ENCODE results near the gene OXSR1. TPM values are rescaled to one million over a fixed set of nuclear protein-coding genes. Genes with fewer than 3 reads are reported as not detected.

The OXSR1 gene
- total and polyA plus RNA-seq, 2 experiments from 2014 or later = 16.0 to 41.1 TPM

GRCh38 chr3:38137615-38138348 is 27.6 kb upstream of the OXSR1 start (continued):
- TF ChIP-seq EZH2phosphoT487 (IDR thresholded peaks at IDR 0.05; ENCODE audit: unreplicated experiment) = no peak

GRCh38 chr3:38138349-38139190 is 26.8 kb upstream of the OXSR1 start, which contains the start of gene MYD88:
Gene MYD88 (plus strand): TSS chr3:38138661. CDS start chr3:38138701, 40 bp downstream.
- Histone ChIP-seq H3K27ac (ENCODE audit: low read depth) (peak within 1 kb of the TSS; percentile 83), H3K27me3 (ENCODE audit: insufficient read depth) (no peaks in the 10 kb centered on the region), H3K4me3 (peak within 1 kb of the TSS; percentile 93), H3K4me2 (peak within 1 kb of the TSS; percentile 85), H3K79me2 (replicated peaks; ENCODE audit: insufficient read depth) (peaks cover 25% of the 10 kb centered on the region), H4K20me1 (replicated peaks; ENCODE audit: insufficient read depth) (peaks cover 16% of the 10 kb centered on the region; the same call in 1 of the 2 replicates), H2AFZ (peak within 1 kb of the TSS; percentile 99), H3K9me2 (ENCODE audit: insufficient read depth) (no peaks in the 10 kb centered on the region), H3F3A (replicated peaks; ENCODE audit: low read depth) (peaks cover 13% of the 10 kb centered on the region), H3K36me3 (ENCODE audit: insufficient read depth) (peaks cover 6% of the 10 kb centered on the region), H3K4me1 (ENCODE audit: insufficient read depth) (peaks cover 26% of the 10 kb centered on the region)
- peaks cover 40% of the 10 kb centered on the region for H3K36me3 Mint-ChIP-seq (ENCODE audit: low read depth)
- no peaks in the 10 kb centered on the region; the same call in 1 of the 3 replicates for H3K9me3 Mint-ChIP-seq
- H3K4me3 Mint-ChIP-seq = peak within 1 kb of the TSS; percentile 92
- DNase-seq (ENCODE audit: low spot score) (peak; percentile 82), ATAC-seq (peak; percentile 29)
- peak within 1 kb of the TSS; percentile 75 for H3K27ac Mint-ChIP-seq
- peaks cover 30% of the 10 kb centered on the region for H3K4me1 Mint-ChIP-seq
- H3K27me3 Mint-ChIP-seq (ENCODE audit: insufficient read depth, low read depth, poor library complexity) = peaks cover 21% of the 10 kb centered on the region
- TF ChIP-seq NANOG (IDR thresholded peaks at IDR 0.05; ENCODE audit: borderline replicate concordance) (no peak), POLR2AphosphoS5 (IDR thresholded peaks at IDR 0.05; ENCODE audit: low read depth) (peak; percentile 79)

- peaks cover 13% of the 10 kb centered on the region for H3F3A ChIP-seq (replicated peaks; ENCODE audit: low read depth)
- H3K27me3 ChIP-seq (ENCODE audit: insufficient read depth) = no peaks in the 10 kb centered on the region
- no peaks in the 10 kb centered on the region for H3K9me2 ChIP-seq (ENCODE audit: insufficient read depth)
- peak overlapping the region; percentile 99 for H2AFZ ChIP-seq
- no peaks in the 10 kb centered on the region; the same call in 1 of the 3 replicates for H3K9me3 Mint-ChIP-seq
- H3K4me1 ChIP-seq (ENCODE audit: insufficient read depth) = peaks cover 26% of the 10 kb centered on the region
- H3K4me3 ChIP-seq = peak overlapping the region; percentile 93
- ATAC-seq = no peak
- H3K27me3 Mint-ChIP-seq (ENCODE audit: insufficient read depth, low read depth, poor library complexity) = peaks cover 21% of the 10 kb centered on the region
- H3K36me3 Mint-ChIP-seq (ENCODE audit: low read depth) = peaks cover 35% of the 10 kb centered on the region
- H3K79me2 ChIP-seq (replicated peaks; ENCODE audit: insufficient read depth) = peaks cover 25% of the 10 kb centered on the region
- H3K36me3 ChIP-seq (ENCODE audit: insufficient read depth) = peaks cover 4% of the 10 kb centered on the region
- H3K4me3 Mint-ChIP-seq = peak overlapping the region; percentile 92
- peaks cover 16% of the 10 kb centered on the region; the same call in 1 of the 2 replicates for H4K20me1 ChIP-seq (replicated peaks; ENCODE audit: insufficient read depth)
- no peak overlapping the region for H3K27ac ChIP-seq (ENCODE audit: low read depth)
- H3K27ac Mint-ChIP-seq = no peak overlapping the region
- H3K4me1 Mint-ChIP-seq = peaks cover 30% of the 10 kb centered on the region
- DNase-seq (ENCODE audit: low spot score) = no peak
- peak overlapping the region; percentile 85 for H3K4me2 ChIP-seq
- TF ChIP-seq EZH2 (IDR thresholded peaks at IDR 0.05; ENCODE audit: low read depth, unreplicated experiment) (no peak), ZNF114 (CRISPR knock-in tag; IDR thresholded peaks at IDR 0.05) (no peak), JUNB (IDR thresholded peaks at IDR 0.05; ENCODE audit: unreplicated experiment) (no peak), EZH2phosphoT487 (IDR thresholded peaks at IDR 0.05; ENCODE audit: unreplicated experiment) (no peak), STAT1 (IDR thresholded peaks at IDR 0.05; ENCODE audit: unreplicated experiment) (no peak), ZNF462 (CRISPR knock-in tag; IDR thresholded peaks at IDR 0.05) (no peak), CTCF (conservative IDR thresholded peaks at IDR 0.05; ENCODE audit: low read depth in 2 of 2) (no peak), ZNF331 (CRISPR knock-in tag; IDR thresholded peaks at IDR 0.05; ENCODE audit: low read depth) (no peak)
These were observed 26.1 kb upstream of the OXSR1 start for GRCh38 chr3:38139191-38139590.
